PC-3 (cell line): Measurements from ENCODE around the gene VASH2. TPM values are rescaled to one million over a fixed set of nuclear protein-coding genes. Genes with fewer than 3 reads are reported as not detected.

ENCODE experiments used
- ATAC-seq: fragments of 200-7000 bp; cut with Tn5 transposase; 2 replicates; pipeline ENCODE4 v1.9.1; 2020; ENCODE audit warnings: mild to moderate bottlenecking, moderate library complexity
- BruUV-seq: library from RNA; stranded (reverse); fragments of 400-500 nt; replicated peaks from 2 replicates; lab custom pipeline; 2021; lab: Mats Ljungman, UMichigan
- CTCF ChIA-PET: fragments of 300-600 bp; sonication (Branson Sonifier 250); formaldehyde crosslinking; loops from one replicate; lab custom pipeline; 2022; ENCODE audit warnings: antibody characterized with exemption; lab: Charles Lee
- POLR2A ChIA-PET: fragments of 300-600 bp; sonication (Branson Sonifier 250); formaldehyde crosslinking; loops from one replicate; lab custom pipeline; 2022; ENCODE audit warnings: antibody characterized with exemption; ENCODE audit not compliant: unreplicated experiment; lab: Charles Lee
- DNase-seq: peaks from one replicate; pipeline ENCODE4 v3.0.0-alpha.2; 2015
- H2AFZ ChIP-seq: fragments of 300-600 bp; sonication (generic); 2 replicates; pipeline ENCODE4 v1.6.0; 2016; ENCODE audit warnings: antibody characterized with exemption, low read length
- H3F3A ChIP-seq: fragments of 300-600 bp; sonication (generic); one replicate; pipeline ENCODE4 v1.6.0; 2017; ENCODE audit warnings: antibody characterized with exemption, low read length, control low read depth, mild to moderate bottlenecking; ENCODE audit not compliant: unreplicated experiment
- H3K27ac ChIP-seq: fragments of 300-600 bp; sonication (generic); 2 replicates; pipeline ENCODE4 v1.5.1; 2016; ENCODE audit warnings: mild to moderate bottlenecking, low read length
- H3K27me3 ChIP-seq: fragments of 300-600 bp; sonication (generic); 2 replicates; pipeline ENCODE4 v1.6.1; 2016; ENCODE audit warnings: low read length, mixed read lengths
- H3K36me3 ChIP-seq: fragments of 300-600 bp; sonication (generic); 2 replicates; pipeline ENCODE4 v1.6.1; 2016; ENCODE audit warnings: low read depth, mixed run types, low read length, mixed read lengths
- H3K4me1 ChIP-seq: fragments of 300-600 bp; sonication (generic); 2 replicates; pipeline ENCODE4 v1.5.1; 2016; ENCODE audit warnings: low read length; ENCODE audit not compliant: insufficient read depth
- H3K4me2 ChIP-seq: fragments of 300-600 bp; sonication (generic); 2 replicates; pipeline ENCODE4 v1.6.0; 2016; ENCODE audit warnings: low read length
- H3K4me3 ChIP-seq: fragments of 300-600 bp; sonication (generic); 2 replicates; pipeline ENCODE4 v1.5.1; 2016; ENCODE audit warnings: mild to moderate bottlenecking, low read length, mixed read lengths
- H3K79me2 ChIP-seq: fragments of 300-600 bp; sonication (generic); 2 replicates; pipeline ENCODE4 v1.6.1; 2017; ENCODE audit warnings: low read length, mixed read lengths
- H3K9ac ChIP-seq: fragments of 300-600 bp; sonication (generic); 2 replicates; pipeline ENCODE4 v1.6.0; 2016; ENCODE audit warnings: mild to moderate bottlenecking, low read length
- H3K9me2 ChIP-seq: fragments of 300-600 bp; sonication (generic); replicated peaks from 2 replicates; pipeline ENCODE4 v1.6.1; 2016; ENCODE audit warnings: mixed run types, low read length, mixed read lengths
- H3K9me3 ChIP-seq: fragments of 300-600 bp; sonication (generic); 2 replicates; pipeline ENCODE4 v1.6.1; 2016; ENCODE audit warnings: low read length, mixed read lengths
- H4K20me1 ChIP-seq: fragments of 300-600 bp; sonication (generic); 2 replicates; pipeline ENCODE4 v1.6.1; 2016; ENCODE audit warnings: low read length, mixed read lengths
- CTCF ChIP-seq: fragments of 300-600 bp; sonication (generic); conservative IDR thresholded peaks from 2 replicates; pipeline ENCODE4 v1.5.1; 2017; ENCODE audit warnings: antibody characterized with exemption, low read depth, mild to moderate bottlenecking, low read length
- EZH2 ChIP-seq: fragments of 300-600 bp; sonication (generic); IDR thresholded peaks from one replicate; pipeline ENCODE4 v1.6.1; 2017; ENCODE audit warnings: antibody characterized with exemption, mild to moderate bottlenecking, low read length; ENCODE audit not compliant: unreplicated experiment
- EZH2phosphoT487 ChIP-seq: fragments of 300-600 bp; sonication (generic); IDR thresholded peaks from 2 replicates; pipeline ENCODE4 v1.6.1; 2018; ENCODE audit warnings: mild to moderate bottlenecking, antibody characterized with exemption, low read length, borderline replicate concordance
- intact Hi-C: fragments of 100-400 bp; cut with micrococcal nuclease; formaldehyde crosslinking; loops from 2 replicates; pipeline ENCODE4 v1.9.0; 2023
- total RNA-seq: library from RNA; depleted of rRNA; stranded (reverse); fragments of >200 nt; gene quantifications from 2 replicates; pipeline ENCODE4 v1.2.3, GENCODE V29; 2014

Gene VASH2
- total RNA-seq, 1 experiment from 2014 or later: 4.7 TPM

GRCh38 chr1:212941452-212941851, 8.9 kb upstream of the VASH2 start:
- H3K9me2 ChIP-seq: no peaks in the 10 kb centered on the region
- no peak overlapping the region for H3K9ac ChIP-seq
- H3K27me3 ChIP-seq: no peaks in the 10 kb centered on the region
- H3K9me3 ChIP-seq: no peaks in the 10 kb centered on the region
- DNase-seq (no peak), ATAC-seq (no peak)
- ChIA-PET POLR2A (no interaction called here), CTCF (no interaction called here)
- no peaks in the 10 kb centered on the region for H3F3A ChIP-seq
- no peaks in the 10 kb centered on the region for H3K79me2 ChIP-seq
- no peaks in the 10 kb centered on the region for H3K4me1 ChIP-seq
- no peaks in the 10 kb centered on the region for H4K20me1 ChIP-seq
- no peak overlapping the region for H3K27ac ChIP-seq
- no peak overlapping the region for H3K4me3 ChIP-seq
- H3K36me3 ChIP-seq: no peaks in the 10 kb centered on the region
- TF ChIP-seq CTCF (no peak), EZH2 (no peak), EZH2phosphoT487 (no peak)
- no peak overlapping the region for H3K4me2 ChIP-seq
- intact Hi-C loops: no loop called here
- H2AFZ ChIP-seq: no peak overlapping the region
- BruUV-seq: no TSS peak

GRCh38 chr1:212942679-212943392, 7.5 kb upstream of the VASH2 start:
- TF ChIP-seq EZH2phosphoT487: no peak
- no peak for TF ChIP-seq CTCF
- no peak for TF ChIP-seq EZH2

GRCh38 chr1:212943393-212943710, 7.0 kb upstream of the VASH2 start:
- Histone ChIP-seq H3K4me3 (no peak overlapping the region), H3K4me2 (no peak overlapping the region), H3K79me2 (no peaks in the 10 kb centered on the region), H2AFZ (no peak overlapping the region), H3F3A (no peaks in the 10 kb centered on the region), H4K20me1 (no peaks in the 10 kb centered on the region), H3K27ac (no peak overlapping the region), H3K9ac (no peak overlapping the region), H3K4me1 (no peaks in the 10 kb centered on the region), H3K27me3 (no peaks in the 10 kb centered on the region), H3K9me3 (no peaks in the 10 kb centered on the region), H3K36me3 (no peaks in the 10 kb centered on the region), H3K9me2 (no peaks in the 10 kb centered on the region)
- intact Hi-C loops: no loop called here
- POLR2A ChIA-PET: no interaction called here
- TF ChIP-seq CTCF: no peak
- TF ChIP-seq EZH2: no peak
- CTCF ChIA-PET: no interaction called here
- DNase-seq (no peak), ATAC-seq (no peak)
- BruUV-seq: no TSS peak

More at GRCh38 chr1:212942679-212943392, 7.5 kb upstream of the VASH2 start:
- H3K9ac ChIP-seq: no peak overlapping the region
- H3K36me3 ChIP-seq: no peaks in the 10 kb centered on the region
- H3K4me2 ChIP-seq: no peak overlapping the region
- POLR2A ChIA-PET: no interaction called here
- no peaks in the 10 kb centered on the region for H3K9me3 ChIP-seq
- no peaks in the 10 kb centered on the region for H4K20me1 ChIP-seq
- H3K9me2 ChIP-seq: no peaks in the 10 kb centered on the region
- no peak overlapping the region for H3K4me3 ChIP-seq
- no peak overlapping the region for H3K27ac ChIP-seq
- H3K79me2 ChIP-seq: no peaks in the 10 kb centered on the region
- CTCF ChIA-PET: no interaction called here
- no peaks in the 10 kb centered on the region for H3F3A ChIP-seq
- H3K4me1 ChIP-seq: no peaks in the 10 kb centered on the region
- BruUV-seq: no TSS peak
- intact Hi-C loops: no loop called here
- H3K27me3 ChIP-seq: no peaks in the 10 kb centered on the region
- ATAC-seq (no peak), DNase-seq (no peak)
- no peak overlapping the region for H2AFZ ChIP-seq
